Measurements from ENCODE around the gene GHRHR.

Gene GHRHR

DNA sequence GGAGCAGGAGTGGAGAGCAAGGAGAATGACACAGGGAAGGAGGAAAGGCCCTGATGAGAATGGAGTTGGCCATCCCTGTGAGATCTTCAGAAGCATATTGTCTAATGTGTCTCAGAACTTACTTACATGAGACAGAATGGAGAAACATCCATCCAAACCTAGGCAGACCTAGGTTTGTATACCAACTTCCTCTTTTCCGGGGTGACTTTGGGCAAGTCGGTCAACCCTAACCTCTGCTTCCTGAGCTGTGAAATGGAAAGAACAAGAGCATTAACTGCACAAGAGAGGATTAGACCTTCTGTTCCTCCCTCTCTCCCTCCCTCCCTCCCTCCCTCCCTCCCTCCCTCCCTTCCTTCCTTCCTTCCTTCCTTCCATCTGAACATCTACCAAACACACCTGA lies 4.5 kb downstream of the GHRHR start:
- H3K4me1 ChIP-seq (ENCODE audit: control insufficient read depth, insufficient read depth, low read length): no peaks in the 10 kb centered on the region
- no peaks in the 10 kb centered on the region for H3K27me3 ChIP-seq (ENCODE audit: control insufficient read depth, insufficient read depth, low read length)
- H3K27ac ChIP-seq (ENCODE audit: low read length): no peak overlapping the region
- WGBS (ENCODE audit: insufficient coverage, insufficient read length): no CpG with 5 or more reads among the region's 2 CpGs
- H3K4me3 ChIP-seq (ENCODE audit: low read length): no peak overlapping the region
- H3K9me3 ChIP-seq (ENCODE audit: control insufficient read depth, insufficient read depth, low read length): no peaks in the 10 kb centered on the region
- DNase-seq (ENCODE audit: low read depth, low spot score): no peak
- H3K36me3 ChIP-seq (ENCODE audit: control insufficient read depth, insufficient read depth, low read length): no peaks in the 10 kb centered on the region

DNA sequence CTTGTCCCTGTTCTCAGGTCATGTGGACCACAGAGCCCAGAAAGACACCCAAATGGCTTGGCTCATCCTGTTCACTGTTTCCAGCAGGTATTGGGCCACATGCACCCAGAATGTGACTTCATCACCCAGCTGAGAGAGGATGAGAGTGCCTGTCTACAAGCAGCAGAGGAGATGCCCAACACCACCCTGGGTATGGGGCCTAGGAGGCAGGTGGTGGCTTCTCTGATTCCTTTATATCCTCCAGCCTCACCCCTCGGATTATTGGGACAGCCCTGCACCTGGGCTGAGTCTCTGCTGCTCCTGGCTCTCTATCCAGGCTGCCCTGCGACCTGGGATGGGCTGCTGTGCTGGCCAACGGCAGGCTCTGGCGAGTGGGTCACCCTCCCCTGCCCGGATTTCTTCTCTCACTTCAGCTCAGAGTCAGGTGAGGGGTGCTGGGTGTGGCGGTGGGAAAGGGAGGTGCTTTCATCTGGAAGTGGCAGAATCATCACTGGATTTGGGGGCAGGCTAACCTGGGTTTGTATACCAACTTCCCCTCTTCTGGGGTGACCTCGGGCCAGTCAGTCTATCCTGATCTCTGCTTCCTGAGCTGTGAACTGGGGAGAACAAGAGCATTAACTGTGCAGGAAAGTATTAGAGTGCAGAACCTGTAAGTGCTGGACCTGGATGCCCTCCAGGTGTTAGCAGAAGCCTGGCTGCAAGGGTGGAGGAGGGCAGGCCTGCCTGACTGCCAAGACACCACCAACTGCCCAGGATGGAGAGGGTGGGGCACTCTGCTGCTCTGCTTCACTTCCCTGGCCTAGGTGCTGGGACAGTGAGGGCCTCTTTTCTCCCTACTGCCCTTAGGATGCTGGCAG lies 5.2 kb downstream of the GHRHR start:
- Histone ChIP-seq H3K4me3 (ENCODE audit: low read length) (no peak overlapping the region), H3K27ac (ENCODE audit: low read length) (no peak overlapping the region), H3K27me3 (ENCODE audit: control insufficient read depth, insufficient read depth, low read length) (no peaks in the 10 kb centered on the region), H3K9me3 (ENCODE audit: control insufficient read depth, insufficient read depth, low read length) (no peaks in the 10 kb centered on the region), H3K4me1 (ENCODE audit: control insufficient read depth, insufficient read depth, low read length) (no peaks in the 10 kb centered on the region), H3K36me3 (ENCODE audit: control insufficient read depth, insufficient read depth, low read length) (no peaks in the 10 kb centered on the region)
- DNase-seq (ENCODE audit: low read depth, low spot score): no peak
- WGBS (ENCODE audit: insufficient coverage, insufficient read length): no CpG with 5 or more reads among the region's 7 CpGs

DNA sequence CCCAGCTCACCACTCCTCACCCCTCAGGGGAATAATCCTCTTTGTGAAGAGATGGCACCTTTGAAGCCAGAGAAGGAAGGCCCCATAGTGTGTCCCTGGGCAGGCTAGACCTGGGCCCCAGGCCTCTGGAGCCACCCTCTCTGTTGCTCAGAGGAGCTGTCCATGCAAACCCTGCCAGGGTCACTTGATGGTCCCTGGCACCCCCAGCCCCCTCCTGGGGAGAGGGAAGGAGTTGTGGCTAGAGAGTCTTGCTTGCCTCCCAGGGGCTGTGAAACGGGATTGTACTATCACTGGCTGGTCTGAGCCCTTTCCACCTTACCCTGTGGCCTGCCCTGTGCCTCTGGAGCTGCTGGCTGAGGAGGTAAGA lies 5.8 kb downstream of the GHRHR start:
- no peak overlapping the region for H3K4me3 ChIP-seq (ENCODE audit: low read length)
- peaks cover under 1% of the 10 kb centered on the region; the same call in 1 of the 2 replicates for H3K4me1 ChIP-seq (ENCODE audit: control insufficient read depth, insufficient read depth, low read length)
- no peak overlapping the region for H3K27ac ChIP-seq (ENCODE audit: low read length)
- no peak for DNase-seq (ENCODE audit: low read depth, low spot score)
- H3K9me3 ChIP-seq (ENCODE audit: control insufficient read depth, insufficient read depth, low read length): no peaks in the 10 kb centered on the region
- no peaks in the 10 kb centered on the region for H3K27me3 ChIP-seq (ENCODE audit: control insufficient read depth, insufficient read depth, low read length)
- H3K36me3 ChIP-seq (ENCODE audit: control insufficient read depth, insufficient read depth, low read length): no peaks in the 10 kb centered on the region
- WGBS (ENCODE audit: insufficient coverage, insufficient read length): no CpG with 5 or more reads among the region's 1 CpG

DNA sequence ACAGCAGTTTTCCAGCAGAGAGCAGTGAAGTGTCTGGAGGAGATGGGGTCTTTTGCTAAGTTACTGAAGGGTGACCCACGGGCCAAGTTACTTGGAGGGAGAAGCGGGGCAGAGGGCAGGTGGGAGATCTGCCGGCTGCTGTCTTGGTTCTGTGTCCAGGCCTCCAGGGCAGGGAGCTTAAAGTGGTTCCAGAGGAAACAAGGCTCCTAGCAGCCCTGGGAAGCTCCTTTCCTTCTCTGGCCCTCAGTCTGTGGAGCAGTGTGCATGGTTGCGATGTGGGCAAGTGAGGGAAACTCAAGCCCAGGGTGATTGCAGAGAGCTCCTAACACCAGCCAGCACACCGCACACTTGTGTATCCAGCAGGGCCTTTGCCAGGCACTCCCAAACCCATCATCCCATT lies 6.3 kb downstream of the GHRHR start:
- Histone ChIP-seq H3K9me3 (ENCODE audit: control insufficient read depth, insufficient read depth, low read length) (no peaks in the 10 kb centered on the region), H3K4me1 (ENCODE audit: control insufficient read depth, insufficient read depth, low read length) (peaks cover 3% of the 10 kb centered on the region; the same call in 1 of the 2 replicates), H3K27ac (ENCODE audit: low read length) (no peak overlapping the region), H3K27me3 (ENCODE audit: control insufficient read depth, insufficient read depth, low read length) (no peaks in the 10 kb centered on the region), H3K4me3 (ENCODE audit: low read length) (no peak overlapping the region), H3K36me3 (ENCODE audit: control insufficient read depth, insufficient read depth, low read length) (no peaks in the 10 kb centered on the region)
- no CpG with 5 or more reads among the region's 5 CpGs for WGBS (ENCODE audit: insufficient coverage, insufficient read length)
- DNase-seq (ENCODE audit: low read depth, low spot score): no peak

DNA sequence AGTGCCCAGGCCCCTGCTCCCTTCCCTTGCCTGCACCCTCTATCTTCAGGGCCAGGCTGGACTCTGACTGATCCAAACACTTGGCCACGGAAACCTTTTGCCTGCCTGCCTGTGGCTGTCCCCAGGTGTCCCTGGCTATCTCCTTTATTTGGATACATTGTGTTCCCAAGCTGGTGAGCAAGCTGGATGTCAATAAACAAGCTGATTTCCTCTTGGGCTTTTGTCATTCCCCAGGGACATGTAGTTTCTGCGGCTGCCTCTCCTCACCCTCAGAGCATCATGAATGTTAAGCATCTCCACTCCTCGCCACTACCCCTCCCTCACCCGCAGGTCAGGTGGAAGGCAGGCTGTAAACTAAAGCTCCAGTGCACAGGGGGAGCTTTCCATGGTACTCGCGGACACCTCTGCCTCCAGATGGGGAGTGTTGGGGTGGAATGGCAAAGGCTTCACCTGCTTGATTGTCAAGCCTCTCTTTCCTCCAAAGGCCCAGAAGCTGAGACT lies 6.9 kb downstream of the GHRHR start:
- Histone ChIP-seq H3K9me3 (ENCODE audit: control insufficient read depth, insufficient read depth, low read length) (no peaks in the 10 kb centered on the region), H3K4me1 (ENCODE audit: control insufficient read depth, insufficient read depth, low read length) (peaks cover 3% of the 10 kb centered on the region; the same call in 1 of the 2 replicates), H3K27me3 (ENCODE audit: control insufficient read depth, insufficient read depth, low read length) (no peaks in the 10 kb centered on the region), H3K36me3 (ENCODE audit: control insufficient read depth, insufficient read depth, low read length) (no peaks in the 10 kb centered on the region), H3K27ac (ENCODE audit: low read length) (no peak overlapping the region), H3K4me3 (ENCODE audit: low read length) (no peak overlapping the region)
- DNase-seq (ENCODE audit: low read depth, low spot score): no peak
- no CpG with 5 or more reads among the region's 6 CpGs for WGBS (ENCODE audit: insufficient coverage, insufficient read length)

DNA sequence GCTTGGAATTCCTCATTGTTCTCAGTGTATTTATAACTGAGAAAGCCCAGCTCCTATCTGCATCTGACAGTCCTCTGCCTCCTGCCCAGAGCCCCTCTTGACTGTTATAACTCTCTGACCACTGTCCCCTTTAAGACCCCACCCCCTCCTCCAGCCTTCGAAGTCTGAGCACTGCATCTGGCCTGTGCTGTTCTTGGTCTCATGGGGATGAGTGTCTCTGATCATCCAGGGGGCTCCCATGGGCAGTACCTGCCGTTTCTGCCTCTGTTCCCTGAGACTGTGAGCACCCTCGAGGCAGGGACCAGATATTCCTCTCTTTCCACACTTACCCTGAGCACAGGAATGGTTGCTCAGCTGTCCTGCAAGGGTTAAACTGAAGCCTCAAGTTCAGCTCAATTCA lies 7.7 kb downstream of the GHRHR start:
- no peaks in the 10 kb centered on the region for H3K9me3 ChIP-seq (ENCODE audit: control insufficient read depth, insufficient read depth, low read length)
- DNase-seq (ENCODE audit: low read depth, low spot score): no peak
- H3K27ac ChIP-seq (ENCODE audit: low read length): no peak overlapping the region
- no peaks in the 10 kb centered on the region for H3K27me3 ChIP-seq (ENCODE audit: control insufficient read depth, insufficient read depth, low read length)
- H3K4me1 ChIP-seq (ENCODE audit: control insufficient read depth, insufficient read depth, low read length): peaks cover 3% of the 10 kb centered on the region; the same call in 1 of the 2 replicates
- whole genome bisulfite sequencing (ENCODE audit: insufficient coverage, insufficient read length): no CpG with 5 or more reads among the region's 3 CpGs
- H3K4me3 ChIP-seq (ENCODE audit: low read length): no peak overlapping the region
- H3K36me3 ChIP-seq (ENCODE audit: control insufficient read depth, insufficient read depth, low read length): no peaks in the 10 kb centered on the region

DNA sequence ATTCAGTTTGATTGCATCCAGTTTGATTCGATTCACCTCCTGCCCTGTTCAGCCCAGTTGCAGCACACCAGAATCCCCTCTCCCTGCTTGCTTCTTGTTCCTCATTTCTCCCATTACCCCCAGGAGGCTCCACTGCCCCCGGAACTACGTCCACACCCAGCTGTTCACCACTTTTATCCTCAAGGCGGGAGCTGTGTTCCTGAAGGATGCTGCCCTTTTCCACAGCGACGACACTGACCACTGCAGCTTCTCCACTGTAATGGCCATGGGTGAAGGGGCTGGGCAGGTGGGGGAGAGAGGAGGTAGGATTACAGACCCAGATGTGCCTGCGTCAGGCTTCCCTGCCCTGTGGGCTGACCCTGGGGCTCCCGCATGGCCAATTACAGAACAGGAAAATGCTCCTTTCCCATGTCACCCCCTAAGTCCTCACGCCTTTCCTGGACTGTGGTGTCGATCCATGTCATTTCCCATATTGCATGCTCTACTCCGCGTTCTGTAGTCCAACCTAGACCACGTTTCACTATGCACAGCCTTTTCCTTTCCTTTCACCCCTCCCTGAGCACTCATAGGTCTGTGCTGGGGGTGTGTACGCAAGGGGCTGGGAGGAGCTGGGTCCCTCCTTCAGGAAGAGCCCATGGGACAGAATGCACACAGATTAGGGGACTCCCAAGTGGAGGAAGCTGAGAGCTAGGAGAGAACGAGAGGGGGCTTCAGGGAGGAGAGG lies 8.2 kb downstream of the GHRHR start:
- H3K36me3 ChIP-seq (ENCODE audit: control insufficient read depth, insufficient read depth, low read length): no peaks in the 10 kb centered on the region
- no peaks in the 10 kb centered on the region for H3K27me3 ChIP-seq (ENCODE audit: control insufficient read depth, insufficient read depth, low read length)
- H3K27ac ChIP-seq (ENCODE audit: low read length): no peak overlapping the region
- DNase-seq (ENCODE audit: low read depth, low spot score): no peak
- H3K9me3 ChIP-seq (ENCODE audit: control insufficient read depth, insufficient read depth, low read length): no peaks in the 10 kb centered on the region
- H3K4me3 ChIP-seq (ENCODE audit: low read length): no peak overlapping the region
- H3K4me1 ChIP-seq (ENCODE audit: control insufficient read depth, insufficient read depth, low read length): peaks cover 3% of the 10 kb centered on the region; the same call in 1 of the 2 replicates
- no CpG with 5 or more reads among the region's 15 CpGs for WGBS (ENCODE audit: insufficient coverage, insufficient read length)

DNA sequence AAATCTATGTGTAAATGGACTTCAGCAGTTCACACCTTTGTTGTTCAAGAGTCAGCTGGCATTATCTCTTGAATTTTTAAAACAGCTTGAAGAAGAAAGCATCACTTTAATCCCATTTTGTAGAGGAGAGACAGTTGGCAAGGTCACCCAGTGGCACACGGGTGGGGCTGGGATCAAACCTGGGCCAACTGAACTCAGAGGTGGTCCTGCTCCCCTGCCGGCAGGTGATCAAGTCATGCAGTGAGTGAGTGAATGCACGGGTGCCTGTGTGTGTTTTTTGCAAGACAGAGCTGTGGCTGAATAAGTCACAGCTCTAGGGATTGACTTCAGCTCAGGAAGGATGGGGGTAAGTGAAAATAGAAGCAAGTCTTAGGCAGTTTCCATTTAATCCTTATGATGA lies 9.5 kb downstream of the GHRHR start:
- H3K9me3 ChIP-seq (ENCODE audit: control insufficient read depth, insufficient read depth, low read length): no peaks in the 10 kb centered on the region
- no CpG with 5 or more reads among the region's 3 CpGs for WGBS (ENCODE audit: insufficient coverage, insufficient read length)
- no peak overlapping the region for H3K4me3 ChIP-seq (ENCODE audit: low read length)
- H3K36me3 ChIP-seq (ENCODE audit: control insufficient read depth, insufficient read depth, low read length): no peaks in the 10 kb centered on the region
- no peak overlapping the region for H3K27ac ChIP-seq (ENCODE audit: low read length)
- H3K4me1 ChIP-seq (ENCODE audit: control insufficient read depth, insufficient read depth, low read length): peaks cover 3% of the 10 kb centered on the region; the same call in 1 of the 2 replicates
- no peak for DNase-seq (ENCODE audit: low read depth, low spot score)
- H3K27me3 ChIP-seq (ENCODE audit: control insufficient read depth, insufficient read depth, low read length): no peaks in the 10 kb centered on the region

DNA sequence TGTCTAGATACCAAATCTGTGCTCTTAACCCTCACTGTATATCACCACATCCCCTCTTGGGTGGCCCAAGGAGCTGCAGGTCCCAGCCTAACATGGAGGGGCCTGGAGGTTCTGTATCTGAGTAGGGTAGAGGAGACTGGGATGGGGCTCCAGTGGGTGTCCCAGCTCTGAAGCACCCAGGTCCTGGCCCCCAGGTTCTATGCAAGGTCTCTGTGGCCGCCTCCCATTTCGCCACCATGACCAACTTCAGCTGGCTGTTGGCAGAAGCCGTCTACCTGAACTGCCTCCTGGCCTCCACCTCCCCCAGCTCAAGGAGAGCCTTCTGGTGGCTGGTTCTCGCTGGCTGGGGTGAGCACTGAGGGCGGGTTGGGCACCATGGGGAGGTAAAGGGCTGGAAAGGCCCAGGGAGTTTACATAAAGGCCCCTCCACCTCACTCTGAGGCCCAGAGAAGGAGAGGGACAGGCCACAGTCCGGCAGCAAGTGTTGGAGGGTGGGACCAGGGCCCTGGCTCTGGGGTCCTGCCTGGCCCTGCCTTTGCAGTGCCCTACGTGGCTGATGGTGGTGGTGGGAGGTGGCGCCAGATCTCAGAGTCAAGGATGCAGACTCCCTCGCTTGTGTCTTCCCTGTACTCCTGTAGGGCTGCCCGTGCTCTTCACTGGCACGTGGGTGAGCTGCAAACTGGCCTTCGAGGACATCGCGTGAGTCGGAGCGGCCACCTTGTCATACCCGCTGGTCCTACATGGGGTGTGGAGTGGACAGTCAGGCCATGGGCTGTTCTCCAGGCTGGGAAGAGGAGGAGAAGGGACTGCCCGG lies 10.2 kb downstream of the GHRHR start:
- no peak overlapping the region for H3K4me3 ChIP-seq (ENCODE audit: low read length)
- no peak overlapping the region for H3K27ac ChIP-seq (ENCODE audit: low read length)
- WGBS (ENCODE audit: insufficient coverage, insufficient read length): no CpG with 5 or more reads among the region's 18 CpGs
- H3K9me3 ChIP-seq (ENCODE audit: control insufficient read depth, insufficient read depth, low read length): no peaks in the 10 kb centered on the region
- no peak for DNase-seq (ENCODE audit: low read depth, low spot score)
- peaks cover 3% of the 10 kb centered on the region; the same call in 1 of the 2 replicates for H3K4me1 ChIP-seq (ENCODE audit: control insufficient read depth, insufficient read depth, low read length)
- no peaks in the 10 kb centered on the region for H3K36me3 ChIP-seq (ENCODE audit: control insufficient read depth, insufficient read depth, low read length)
- H3K27me3 ChIP-seq (ENCODE audit: control insufficient read depth, insufficient read depth, low read length): no peaks in the 10 kb centered on the region
